Coronary artery (tissue), 2 donors: ENCODE data around the gene CYTH1.
A peak's percentile ranks its signal among the peaks of the same experiment; 100 is the strongest.

Source experiments
- DNase-seq: peaks from one replicate; pipeline ENCODE4 v3.0.0-alpha.2; 2017; ENCODE audit warnings: low spot score
- H3K27ac ChIP-seq, 2 donors: fragments of 200-600 bp; sonication (generic); one replicate each; pipeline ENCODE4 v1.5.1; 2016 to 2019
- H3K4me3 ChIP-seq: fragments of 200-600 bp; sonication (generic); 2 replicates; pipeline ENCODE4 v1.5.1; 2016; ENCODE audit warnings: mild to moderate bottlenecking, moderate library complexity
- TF ChIP-seq, protein P1 (sequence below): fragments of 200-600 bp; sonication (generic); IDR thresholded peaks from one replicate; pipeline ENCODE4 v1.5.1; 2019; ENCODE audit warnings: antibody characterized with exemption

CYTH1 gene

DNA sequence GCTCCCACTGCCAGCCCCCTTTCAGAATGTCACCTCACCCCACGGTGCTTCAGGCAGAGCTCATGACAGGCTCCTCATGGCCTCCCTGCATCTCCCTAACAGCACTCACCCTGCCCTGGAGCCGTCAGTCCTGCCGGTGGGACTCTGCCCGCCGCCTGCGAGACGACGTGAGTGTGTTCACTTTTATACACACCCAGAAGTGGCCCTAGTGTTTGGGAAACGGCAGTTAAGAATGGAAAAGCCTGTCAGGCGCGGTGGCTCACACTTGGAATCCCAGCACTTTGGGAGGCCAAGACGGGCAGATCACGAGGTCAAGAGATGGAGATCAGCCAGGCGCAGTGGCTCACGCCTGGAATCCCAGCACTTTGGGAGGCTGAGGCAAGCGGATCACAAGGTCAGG is 12.3 kb upstream of the CYTH1 start:
- H3K4me3 ChIP-seq, result no peak overlapping the region
- no peak overlapping the region for H3K27ac ChIP-seq
- TF ChIP-seq, protein P1, sequence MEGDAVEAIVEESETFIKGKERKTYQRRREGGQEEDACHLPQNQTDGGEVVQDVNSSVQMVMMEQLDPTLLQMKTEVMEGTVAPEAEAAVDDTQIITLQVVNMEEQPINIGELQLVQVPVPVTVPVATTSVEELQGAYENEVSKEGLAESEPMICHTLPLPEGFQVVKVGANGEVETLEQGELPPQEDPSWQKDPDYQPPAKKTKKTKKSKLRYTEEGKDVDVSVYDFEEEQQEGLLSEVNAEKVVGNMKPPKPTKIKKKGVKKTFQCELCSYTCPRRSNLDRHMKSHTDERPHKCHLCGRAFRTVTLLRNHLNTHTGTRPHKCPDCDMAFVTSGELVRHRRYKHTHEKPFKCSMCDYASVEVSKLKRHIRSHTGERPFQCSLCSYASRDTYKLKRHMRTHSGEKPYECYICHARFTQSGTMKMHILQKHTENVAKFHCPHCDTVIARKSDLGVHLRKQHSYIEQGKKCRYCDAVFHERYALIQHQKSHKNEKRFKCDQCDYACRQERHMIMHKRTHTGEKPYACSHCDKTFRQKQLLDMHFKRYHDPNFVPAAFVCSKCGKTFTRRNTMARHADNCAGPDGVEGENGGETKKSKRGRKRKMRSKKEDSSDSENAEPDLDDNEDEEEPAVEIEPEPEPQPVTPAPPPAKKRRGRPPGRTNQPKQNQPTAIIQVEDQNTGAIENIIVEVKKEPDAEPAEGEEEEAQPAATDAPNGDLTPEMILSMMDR, result no peak
- DNase-seq, result no peak

DNA sequence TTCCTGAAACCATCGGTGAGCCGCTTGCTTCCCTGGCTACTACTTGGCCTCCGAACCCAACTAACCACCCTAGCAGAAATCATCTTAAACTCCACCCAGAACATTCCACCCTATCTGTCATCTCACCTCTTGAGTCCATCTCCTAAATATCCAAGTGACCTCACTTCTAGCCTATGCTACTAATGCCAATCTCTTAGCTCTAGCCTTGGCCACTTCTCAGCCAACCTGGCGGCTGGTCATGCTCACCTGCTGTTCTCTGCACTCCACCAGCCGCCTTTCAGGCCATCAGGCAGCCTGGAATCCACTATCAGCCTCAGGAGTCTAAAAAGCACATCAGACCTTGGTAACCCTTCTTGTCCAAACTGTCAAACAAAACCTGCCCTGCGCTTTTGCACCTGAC is 11.9 kb upstream of the CYTH1 start:
- no peak for DNase-seq
- no peak overlapping the region for H3K27ac ChIP-seq
- TF ChIP-seq, protein P1, result no peak
- no peak overlapping the region for H3K4me3 ChIP-seq

DNA sequence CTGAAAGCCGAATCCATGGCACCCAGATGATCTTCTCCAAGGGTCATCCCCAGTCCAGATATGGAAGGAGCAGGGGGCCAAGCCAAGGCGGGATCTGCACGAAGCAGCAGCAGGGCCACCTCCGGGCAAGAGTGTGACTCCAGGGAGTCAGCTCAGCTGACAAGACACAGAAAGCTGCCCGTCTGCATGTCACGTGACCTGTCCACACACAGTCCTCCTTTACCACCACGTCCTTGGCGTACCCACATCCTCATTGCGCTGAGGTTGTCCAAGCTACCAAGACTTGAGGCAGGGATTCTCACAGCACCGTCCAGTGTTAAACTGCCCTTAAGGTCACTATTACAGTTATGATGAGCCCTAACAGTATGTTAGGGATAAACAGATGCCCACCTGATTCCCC is 11.3 kb upstream of the CYTH1 start:
- no peak for DNase-seq
- Histone ChIP-seq H3K4me3 (no peak overlapping the region), H3K27ac (no peak overlapping the region)
- TF ChIP-seq, protein P1, result no peak

DNA sequence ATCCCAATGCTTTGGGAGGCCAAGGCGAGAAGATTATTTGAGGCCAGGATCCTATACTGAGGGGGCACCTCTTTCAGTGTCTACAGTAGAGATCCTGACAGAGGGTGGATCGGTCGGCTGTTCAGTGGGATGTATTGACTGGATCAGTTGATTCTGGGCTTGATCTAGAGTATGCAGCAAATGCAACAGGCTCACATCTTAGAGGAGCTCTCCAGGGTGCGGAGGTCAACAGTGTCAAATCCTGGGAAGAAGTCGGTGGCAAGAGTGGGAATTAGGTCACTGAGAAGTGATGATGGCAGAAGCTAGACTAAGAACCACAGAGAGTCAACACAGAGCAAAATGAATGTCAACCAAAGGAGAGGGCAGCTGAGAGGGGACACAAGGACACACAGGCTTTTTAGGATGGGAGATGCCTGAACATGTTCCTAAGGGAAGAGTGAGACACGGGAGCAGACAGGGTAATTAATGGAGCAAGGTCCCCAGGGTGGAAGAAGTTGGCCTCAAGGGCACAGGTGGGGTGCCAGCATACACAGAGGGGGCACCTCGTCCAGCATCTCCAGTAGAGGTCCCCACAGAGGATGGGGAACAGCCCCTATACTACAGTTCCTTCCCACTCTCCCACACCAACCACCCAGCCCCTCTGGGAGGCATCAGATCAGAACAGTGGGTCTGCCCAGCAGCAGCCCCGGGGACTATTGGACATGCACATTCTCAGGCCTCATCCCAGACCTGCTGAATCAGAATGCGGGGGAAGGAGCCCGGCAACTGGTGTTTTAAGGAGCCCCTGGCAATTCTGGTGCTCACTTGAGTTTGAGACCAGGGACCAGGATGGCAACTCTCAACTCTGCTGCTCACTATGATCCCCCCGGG is 10.0 kb upstream of the CYTH1 start:
- H3K27ac ChIP-seq, result peak overlapping the region in 1 of 2 donors; percentile 49
- H3K4me3 ChIP-seq, result no peak overlapping the region
- TF ChIP-seq, protein P1, result no peak
- DNase-seq, result no peak

DNA sequence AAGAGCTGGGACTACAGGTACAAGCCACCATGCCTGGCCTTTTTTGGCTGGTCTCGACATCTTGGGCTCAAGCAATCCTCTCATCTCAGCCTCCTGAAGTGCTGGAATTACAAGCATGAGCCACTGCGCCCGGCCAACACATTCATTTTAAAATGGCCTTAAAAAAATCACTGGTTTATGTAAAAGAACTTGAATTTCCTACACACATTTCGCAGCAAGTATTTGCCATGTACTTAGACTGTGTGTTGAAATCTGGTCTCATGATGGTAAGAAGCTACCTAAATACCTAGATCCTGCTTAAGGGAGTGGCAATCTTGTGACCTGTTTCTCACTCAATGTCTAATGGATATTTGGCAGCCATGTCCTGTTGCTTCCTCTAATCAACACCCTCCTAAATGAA is 8.5 kb upstream of the CYTH1 start:
- TF ChIP-seq, protein P1, result no peak
- H3K4me3 ChIP-seq, result no peak overlapping the region
- DNase-seq, result no peak
- H3K27ac ChIP-seq, result peak overlapping the region; percentile 46 to 69

DNA sequence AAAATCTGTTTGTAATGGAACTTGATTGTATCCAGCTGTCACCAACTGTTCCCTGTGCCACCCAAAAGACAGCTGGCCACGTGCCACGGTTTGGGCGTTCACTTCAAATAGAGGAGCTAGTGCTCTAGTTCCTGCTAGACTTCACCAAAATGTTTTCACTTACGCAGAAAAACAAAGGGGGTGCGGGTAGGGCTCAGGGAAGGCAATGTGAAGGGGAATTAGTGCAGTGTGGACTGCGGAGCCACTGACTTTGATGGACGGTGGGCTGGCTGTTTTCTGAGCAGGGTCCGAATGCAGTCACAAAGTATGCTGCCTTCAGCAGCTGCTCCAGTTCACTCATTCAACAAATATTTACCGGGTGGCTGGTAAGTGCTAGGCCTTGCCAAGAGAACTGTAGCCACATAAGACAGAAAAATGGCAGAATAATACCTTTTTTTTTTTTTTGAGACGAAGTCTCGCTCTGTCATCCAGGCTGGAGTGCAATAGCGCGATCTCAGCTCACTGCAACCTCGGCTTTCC is 7.6 kb upstream of the CYTH1 start:
- peak; percentile 82 for DNase-seq
- Histone ChIP-seq H3K27ac (peak overlapping the region; percentile 46 to 69), H3K4me3 (no peak overlapping the region)
- TF ChIP-seq, protein P1, result no peak

DNA sequence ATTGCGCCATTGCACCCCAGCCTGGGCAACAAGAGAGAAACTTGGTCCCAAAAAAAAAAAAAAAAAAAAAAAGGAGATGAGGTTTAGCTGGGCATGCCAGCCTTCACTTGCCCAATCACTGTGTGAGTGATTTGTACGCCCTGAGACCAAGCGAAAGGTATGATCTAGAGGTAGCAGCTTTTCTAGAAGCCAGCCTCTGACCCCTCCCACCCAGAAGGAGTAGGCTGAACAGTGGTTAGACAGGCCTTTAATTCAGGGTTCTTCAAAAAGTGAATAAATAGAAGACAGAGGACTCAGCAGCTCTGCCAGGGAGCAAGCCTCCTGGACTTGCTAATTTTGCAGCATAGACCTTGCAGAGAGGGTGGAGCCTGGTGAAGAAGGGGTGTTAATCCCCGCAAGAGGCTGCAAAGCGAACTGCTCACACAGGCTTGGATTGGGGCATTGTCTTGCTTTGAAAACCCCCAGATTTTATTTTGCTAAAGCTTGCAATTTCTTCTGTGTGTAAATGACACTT is 7.1 kb upstream of the CYTH1 start:
- H3K27ac ChIP-seq, result peak overlapping the region; percentile 46 to 69
- TF ChIP-seq, protein P1, result no peak
- H3K4me3 ChIP-seq, result no peak overlapping the region
- DNase-seq, result peak; percentile 45
